GM13977 (cell line): Measurements from ENCODE around the gene FOLR1.
"Not testable (repeated sequence)": the region's sequence is repeated elsewhere in the genome, so short reads cannot be mapped to it uniquely, and the experiment has no call there.

Experiments
- DNase-seq: peaks from one replicate; pipeline ENCODE4 v3.0.0; 2012; ENCODE audit warnings: low spot score
- in situ Hi-C: fragments of 300-500 bp; cut with MboI; formaldehyde crosslinking; loops from one replicate; pipeline ENCODE4 v1.12.0; 2022; ENCODE audit warnings: low sequenced_read_pairs, low pct_unique_long_range_greater_than_20kb, mixed read lengths, inconsistent platforms; ENCODE audit not compliant: unreplicated experiment
- TF ChIP-seq, protein P1 (sequence below): IDR thresholded peaks from 2 replicates; pipeline ENCODE4 v1.5.1; 2012; ENCODE audit warnings: mild to moderate bottlenecking, control low read depth; ENCODE audit not compliant: insufficient read depth; ENCODE audit errors: extremely low read depth, missing control alignments

The FOLR1 gene

DNA sequence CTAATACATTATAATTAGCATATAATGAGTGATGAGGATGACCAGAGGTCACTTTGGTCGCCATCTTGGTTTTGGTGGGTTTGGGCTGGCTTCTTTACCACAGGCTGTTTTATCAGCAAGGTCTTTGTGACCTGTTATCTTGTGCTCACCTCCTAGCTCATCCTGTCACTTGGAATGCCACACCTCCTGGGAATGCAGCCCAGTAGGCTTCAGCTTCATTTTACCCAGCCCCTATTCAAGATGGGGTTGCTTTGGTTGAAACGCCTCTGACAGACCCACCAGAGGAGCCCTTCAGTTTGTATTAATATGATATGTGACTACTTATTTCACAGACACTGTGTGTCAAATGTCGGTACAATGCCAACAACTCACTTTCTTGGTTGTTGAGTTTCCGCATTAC, 36.2 kb upstream of the FOLR1 start:
- no peak for DNase-seq
- in situ Hi-C loops: no loop called here
- TF ChIP-seq, protein P1, sequence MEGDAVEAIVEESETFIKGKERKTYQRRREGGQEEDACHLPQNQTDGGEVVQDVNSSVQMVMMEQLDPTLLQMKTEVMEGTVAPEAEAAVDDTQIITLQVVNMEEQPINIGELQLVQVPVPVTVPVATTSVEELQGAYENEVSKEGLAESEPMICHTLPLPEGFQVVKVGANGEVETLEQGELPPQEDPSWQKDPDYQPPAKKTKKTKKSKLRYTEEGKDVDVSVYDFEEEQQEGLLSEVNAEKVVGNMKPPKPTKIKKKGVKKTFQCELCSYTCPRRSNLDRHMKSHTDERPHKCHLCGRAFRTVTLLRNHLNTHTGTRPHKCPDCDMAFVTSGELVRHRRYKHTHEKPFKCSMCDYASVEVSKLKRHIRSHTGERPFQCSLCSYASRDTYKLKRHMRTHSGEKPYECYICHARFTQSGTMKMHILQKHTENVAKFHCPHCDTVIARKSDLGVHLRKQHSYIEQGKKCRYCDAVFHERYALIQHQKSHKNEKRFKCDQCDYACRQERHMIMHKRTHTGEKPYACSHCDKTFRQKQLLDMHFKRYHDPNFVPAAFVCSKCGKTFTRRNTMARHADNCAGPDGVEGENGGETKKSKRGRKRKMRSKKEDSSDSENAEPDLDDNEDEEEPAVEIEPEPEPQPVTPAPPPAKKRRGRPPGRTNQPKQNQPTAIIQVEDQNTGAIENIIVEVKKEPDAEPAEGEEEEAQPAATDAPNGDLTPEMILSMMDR: no peak

DNA sequence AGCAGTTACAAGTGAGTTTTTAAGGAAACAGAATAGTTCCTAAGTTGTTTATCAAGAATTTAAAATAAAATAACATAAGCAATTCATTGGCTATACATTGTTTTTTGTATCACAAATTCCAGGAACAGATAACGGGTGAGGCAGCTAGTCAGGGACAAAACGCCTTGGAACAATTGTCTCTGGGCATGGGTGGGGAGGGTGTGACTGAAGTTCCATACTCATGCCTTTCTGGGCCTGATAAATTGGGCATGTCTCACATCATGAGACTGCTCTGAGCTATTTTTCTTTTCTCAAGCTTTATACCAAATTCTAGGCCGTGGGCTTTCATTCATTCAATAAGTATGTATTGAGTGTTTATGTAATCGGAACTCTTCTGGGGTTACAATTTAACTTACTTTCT, 34.8 kb upstream of the FOLR1 start:
- TF ChIP-seq, protein P1: no peak
- DNase-seq: no peak
- in situ Hi-C loops: no loop called here

DNA sequence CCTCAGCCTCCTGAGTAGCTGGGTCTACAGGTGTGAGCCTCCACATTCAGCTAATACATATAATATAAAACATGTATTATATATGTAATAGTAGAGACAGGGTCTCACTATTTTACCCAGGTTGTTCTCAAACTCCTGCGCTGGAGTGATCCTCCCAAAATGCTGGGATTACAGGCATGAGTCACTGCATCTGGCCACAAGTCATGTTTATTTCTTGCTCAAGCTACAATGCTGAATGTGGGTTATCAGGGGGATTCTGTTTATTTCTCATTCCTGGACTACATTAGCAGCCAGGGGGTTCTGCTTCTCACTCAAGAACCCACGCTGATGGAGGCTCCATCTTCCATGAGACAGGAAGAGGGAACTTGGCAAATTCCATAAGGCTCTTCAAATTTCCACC, 31.6 kb upstream of the FOLR1 start:
- TF ChIP-seq, protein P1: no peak
- no peak for DNase-seq
- in situ Hi-C loops: no loop called here

DNA sequence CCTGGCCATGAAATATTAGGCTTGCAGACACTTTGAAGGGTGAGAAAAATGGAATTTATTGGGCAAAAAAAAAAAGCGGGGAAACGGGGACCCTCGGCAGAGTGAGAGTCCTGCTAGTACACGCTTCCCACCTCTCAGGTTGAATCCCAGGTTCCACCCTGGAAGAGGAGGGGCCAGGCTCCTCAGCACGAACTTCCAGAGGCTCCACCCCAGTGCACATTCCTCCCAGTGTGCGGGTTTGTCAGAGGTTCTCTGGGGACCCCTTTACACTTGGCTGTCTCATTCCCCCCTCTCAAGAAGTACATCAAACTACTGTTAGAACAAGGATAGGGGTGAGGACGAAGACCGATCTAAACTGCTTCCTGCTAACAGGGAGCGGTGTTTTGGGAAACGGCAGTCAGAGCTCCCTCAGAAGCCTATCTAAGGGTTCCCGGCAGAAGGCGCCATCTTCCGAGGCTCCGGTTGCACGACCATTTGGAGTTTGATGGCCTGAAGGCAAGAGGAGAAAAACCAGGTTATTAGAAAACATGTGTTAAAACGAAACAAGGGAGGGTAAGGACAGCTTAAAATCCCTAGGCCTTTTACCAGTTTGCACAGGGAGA, 28.9 kb upstream of the FOLR1 start:
- DNase-seq: no peak
- TF ChIP-seq, protein P1: no peak
- in situ Hi-C loops: no loop called here

DNA sequence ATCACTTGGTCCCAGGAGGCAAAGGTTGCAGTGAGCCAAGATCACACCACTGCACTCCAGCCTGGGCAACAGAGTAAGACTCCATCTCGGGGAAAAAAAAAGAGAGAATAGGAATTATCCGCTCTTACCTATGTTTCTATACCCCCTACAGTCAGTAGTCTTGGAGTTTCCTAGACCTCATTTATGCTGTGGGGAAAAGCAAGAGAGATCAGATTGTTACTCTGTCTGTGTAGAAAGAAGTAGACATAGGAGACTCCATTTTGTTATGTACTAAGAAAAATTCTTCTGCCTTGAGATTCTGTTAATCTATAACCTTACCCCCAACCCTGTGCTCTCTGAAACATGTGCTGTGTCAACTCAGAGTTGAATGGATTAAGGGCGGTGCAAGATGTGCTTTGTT, 27.8 kb upstream of the FOLR1 start:
- DNase-seq, in situ Hi-C loops: not testable (repeated sequence)

DNA sequence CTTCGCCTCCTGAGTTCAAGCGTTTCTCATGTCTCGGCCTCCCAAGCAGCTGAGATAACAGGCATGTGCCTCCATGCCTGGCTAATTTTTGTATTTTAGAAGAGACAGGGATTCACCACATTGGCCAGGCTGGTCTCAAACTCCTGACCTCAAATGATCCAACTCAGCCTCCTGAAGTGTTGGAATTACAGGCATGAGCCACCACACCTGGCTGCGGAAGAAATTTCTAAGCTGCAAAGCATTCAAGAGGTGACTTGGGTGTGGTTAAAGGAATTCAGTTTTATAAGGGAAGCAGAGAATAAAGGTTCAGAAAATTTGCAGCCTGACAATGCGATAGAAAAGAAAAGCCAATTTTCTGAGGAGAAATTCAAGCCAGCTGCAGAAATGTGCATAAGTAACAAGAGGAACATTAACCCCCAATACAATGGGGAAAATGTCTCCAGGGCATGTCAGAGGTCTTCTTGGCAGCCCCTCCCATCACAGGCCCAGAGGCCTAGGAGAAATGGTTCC, 22.8 kb upstream of the FOLR1 start:
- in situ Hi-C loops, DNase-seq: not testable (repeated sequence)

DNA sequence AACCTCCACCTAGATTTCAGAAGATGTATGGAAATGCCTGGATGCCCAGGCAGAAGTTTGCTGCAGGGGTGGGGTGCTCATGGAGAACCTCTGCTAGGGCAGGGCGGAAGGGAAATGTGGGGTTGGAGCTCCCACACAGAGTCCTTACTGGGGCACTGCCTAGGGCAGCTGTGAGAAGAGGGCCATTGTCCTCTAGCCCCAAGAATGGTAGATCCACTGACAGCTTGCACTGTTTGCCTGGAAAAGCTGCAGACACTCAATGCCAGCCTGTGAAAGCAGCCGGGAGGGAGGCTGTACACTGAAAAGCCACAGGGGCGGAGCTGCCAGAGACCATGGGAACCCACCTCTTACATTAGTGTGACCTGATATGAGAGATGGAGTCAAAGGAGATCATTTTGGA, 22.2 kb upstream of the FOLR1 start:
- DNase-seq, in situ Hi-C loops: not testable (repeated sequence)

DNA sequence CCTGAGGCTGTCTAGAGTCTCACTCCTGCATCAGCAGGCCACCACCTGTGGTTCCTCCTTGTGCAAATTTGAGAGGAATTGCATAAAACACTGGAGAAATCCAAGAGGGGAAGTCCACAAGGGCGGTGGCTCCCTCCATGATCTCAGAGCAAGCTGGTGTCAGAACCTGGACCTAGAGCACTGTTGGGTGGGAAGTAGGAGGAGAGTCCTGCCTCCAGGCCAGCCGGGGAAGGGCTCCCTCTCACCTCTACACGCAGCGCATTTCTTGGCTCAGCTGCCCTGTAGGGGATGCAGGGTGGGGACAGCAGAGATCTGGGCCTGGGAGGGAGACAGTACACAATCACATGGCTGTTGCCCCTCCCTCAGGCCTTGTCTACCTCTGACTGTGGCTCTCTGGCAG, 19.9 kb upstream of the FOLR1 start:
- in situ Hi-C loops, DNase-seq: not testable (repeated sequence)

DNA sequence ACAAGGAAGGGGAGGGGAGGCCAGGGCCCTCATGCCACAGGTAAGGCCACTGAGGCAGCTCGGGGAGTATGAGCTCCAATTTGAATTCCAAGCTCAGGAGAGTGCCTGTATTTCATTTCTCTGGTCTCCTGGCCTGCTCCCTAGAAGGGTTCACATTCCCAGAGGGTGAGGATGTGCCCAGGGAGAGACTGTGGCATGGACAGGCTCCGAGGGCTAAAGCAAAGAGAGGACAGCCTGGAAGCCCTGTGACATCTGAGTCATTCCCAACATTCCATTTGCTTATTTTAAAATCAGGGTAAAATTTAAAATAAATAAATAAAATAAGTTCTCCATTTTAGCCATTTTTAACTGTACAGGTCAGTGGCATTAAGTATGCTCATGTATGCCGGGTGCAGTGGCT, 18.6 kb upstream of the FOLR1 start:
- no peak for DNase-seq
- in situ Hi-C loops: no loop called here
- TF ChIP-seq, protein P1: no peak
